Erythroblast (primary cell): ENCODE measurements around the gene TRAPPC12.

Source experiments
- DNase-seq, 2 experiments: peaks; one replicate each; lab custom pipeline; 2025; lab: John Stamatoyannopoulos, UW
- GATA1 ChIP-seq: IDR thresholded peaks from 2 replicates; pipeline ENCODE4 v1.6.1; 2011; ENCODE audit warnings: low read depth, mild to moderate bottlenecking, control low read depth, low read length, moderate library complexity
- POLR2A ChIP-seq: IDR thresholded peaks from 2 replicates; pipeline ENCODE4 v1.6.1; 2011; ENCODE audit warnings: mild to moderate bottlenecking, low read length

The TRAPPC12 gene

DNA sequence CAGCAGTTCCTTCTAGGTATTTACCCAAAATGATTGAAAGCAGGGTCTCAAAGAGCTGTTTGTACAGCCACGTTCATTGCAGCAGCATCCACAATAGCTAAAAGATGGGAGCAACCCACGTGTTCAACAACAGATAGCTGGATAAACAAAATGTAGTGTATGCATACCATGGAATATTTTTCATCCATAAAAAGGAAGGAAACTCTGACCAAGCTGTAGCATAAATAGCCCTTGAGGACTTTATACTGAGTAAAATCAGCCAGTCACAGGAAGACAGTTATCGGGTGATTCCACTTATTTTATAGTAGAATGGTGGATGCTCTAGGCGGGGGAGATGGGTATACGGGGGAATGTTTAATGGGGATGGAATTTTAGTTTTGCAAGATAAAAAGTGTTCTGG lies 7.5 kb downstream of the TRAPPC12 start:
- no peak for DNase-seq
- no peak for TF ChIP-seq POLR2A
- no peak for TF ChIP-seq GATA1

DNA sequence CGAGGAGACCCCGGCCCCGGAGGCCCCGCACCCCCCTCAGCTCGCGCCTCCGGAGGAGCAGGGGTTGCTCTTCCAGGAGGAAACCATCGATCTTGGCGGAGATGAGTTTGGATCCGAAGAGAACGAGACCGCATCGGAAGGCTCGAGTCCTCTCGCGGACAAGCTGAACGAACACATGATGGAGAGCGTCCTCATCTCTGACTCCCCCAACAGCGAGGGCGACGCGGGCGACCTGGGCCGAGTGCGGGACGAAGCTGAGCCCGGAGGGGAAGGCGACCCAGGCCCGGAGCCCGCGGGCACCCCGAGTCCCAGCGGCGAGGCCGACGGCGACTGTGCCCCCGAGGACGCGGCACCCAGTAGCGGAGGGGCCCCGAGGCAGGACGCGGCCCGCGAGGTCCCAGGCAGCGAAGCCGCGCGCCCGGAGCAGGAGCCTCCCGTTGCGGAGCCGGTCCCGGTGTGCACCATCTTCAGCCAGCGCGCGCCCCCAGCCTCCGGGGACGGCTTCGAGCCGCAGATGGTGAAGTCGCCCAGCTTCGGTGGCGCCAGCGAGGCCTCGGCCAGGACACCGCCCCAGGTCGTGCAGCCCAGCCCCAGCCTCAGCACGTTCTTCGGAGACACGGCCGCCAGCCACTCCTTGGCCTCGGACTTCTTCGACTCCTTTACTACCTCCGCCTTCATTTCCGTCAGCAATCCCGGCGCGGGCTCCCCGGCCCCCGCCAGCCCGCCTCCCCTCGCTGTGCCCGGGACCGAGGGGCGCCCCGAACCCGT lies 8.3 kb downstream of the TRAPPC12 start:
- no peak for TF ChIP-seq POLR2A
- TF ChIP-seq GATA1 = no peak
- DNase-seq = no peak

DNA sequence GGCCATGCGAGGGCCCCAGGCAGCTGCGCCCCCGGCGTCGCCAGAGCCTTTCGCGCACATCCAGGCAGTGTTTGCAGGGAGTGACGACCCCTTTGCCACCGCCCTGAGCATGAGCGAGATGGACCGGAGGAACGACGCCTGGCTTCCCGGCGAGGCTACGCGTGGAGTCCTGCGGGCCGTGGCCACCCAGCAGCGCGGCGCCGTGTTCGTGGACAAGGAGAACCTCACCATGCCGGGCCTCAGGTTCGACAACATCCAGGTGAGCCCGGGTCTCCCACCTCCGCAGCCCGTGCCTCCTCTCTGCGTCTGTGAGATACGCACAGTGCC lies 8.9 kb downstream of the TRAPPC12 start:
- no peak for TF ChIP-seq POLR2A

DNA sequence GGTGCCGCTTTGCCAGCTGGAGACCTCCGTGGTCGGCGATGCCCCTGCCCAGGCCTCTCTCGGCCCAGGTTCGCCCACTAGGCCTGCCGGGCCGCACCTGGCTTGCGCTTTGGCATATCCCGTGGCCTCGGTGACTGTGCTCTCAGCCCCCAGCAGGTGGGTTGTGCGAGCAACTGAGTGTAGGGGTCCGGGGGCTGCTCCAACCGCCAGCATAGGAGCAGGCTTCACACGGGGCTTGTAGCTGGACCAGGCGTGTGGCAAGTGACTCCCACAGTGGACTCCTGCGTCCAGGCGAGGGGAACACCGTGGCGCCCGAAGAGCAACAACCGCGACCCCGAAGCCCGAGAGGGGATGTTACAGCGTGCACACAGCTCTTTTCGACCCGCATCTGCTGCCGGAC lies 9.7 kb downstream of the TRAPPC12 start:
- TF ChIP-seq POLR2A (no peak), GATA1 (no peak)
- no peak for DNase-seq

More for the DNA sequence above, 8.9 kb downstream of the TRAPPC12 start:
- no peak for DNase-seq

DNA sequence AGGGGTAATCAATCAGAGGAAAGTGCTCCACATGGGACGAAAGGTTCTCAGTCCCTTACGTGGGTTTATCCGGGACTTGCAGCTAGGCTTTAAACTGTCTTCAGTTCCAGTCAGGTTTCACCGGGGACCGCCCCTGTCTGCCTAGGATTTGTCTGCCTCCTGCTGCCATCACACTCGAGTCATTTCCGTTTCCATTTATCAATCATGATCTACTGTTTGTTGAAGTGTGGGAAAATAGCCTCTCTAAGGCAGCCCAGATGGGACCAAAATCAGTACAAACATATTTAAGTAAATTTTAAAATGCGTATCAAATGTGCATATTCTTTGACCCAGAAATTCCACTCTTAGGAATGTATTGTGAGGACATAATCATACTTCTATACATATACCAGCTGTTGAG lies 10.5 kb downstream of the TRAPPC12 start:
- DNase-seq = no peak
- TF ChIP-seq POLR2A (no peak), GATA1 (no peak)

DNA sequence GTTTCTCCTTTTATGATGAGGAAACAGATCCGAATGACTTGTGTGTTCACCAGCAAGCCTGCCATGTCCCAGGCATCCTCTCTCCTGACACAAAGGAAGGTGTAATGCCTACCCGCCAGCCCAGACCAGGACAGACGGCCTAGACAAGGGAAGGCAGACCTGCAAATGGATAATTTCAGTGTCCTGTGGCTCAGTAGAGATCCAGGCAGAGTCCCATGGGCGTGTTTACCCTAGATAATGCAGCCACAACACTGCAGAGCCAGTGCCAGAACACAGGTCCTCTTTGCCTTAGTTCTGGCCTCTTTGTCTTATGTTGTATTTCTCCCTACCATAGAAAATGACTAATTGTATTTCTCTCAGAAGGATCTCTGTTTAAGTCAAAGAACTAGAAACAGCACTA lies 12.7 kb downstream of the TRAPPC12 start:
- TF ChIP-seq GATA1 (no peak), POLR2A (no peak)
- DNase-seq = peak in 1 of 2 experiments; percentile 14

DNA sequence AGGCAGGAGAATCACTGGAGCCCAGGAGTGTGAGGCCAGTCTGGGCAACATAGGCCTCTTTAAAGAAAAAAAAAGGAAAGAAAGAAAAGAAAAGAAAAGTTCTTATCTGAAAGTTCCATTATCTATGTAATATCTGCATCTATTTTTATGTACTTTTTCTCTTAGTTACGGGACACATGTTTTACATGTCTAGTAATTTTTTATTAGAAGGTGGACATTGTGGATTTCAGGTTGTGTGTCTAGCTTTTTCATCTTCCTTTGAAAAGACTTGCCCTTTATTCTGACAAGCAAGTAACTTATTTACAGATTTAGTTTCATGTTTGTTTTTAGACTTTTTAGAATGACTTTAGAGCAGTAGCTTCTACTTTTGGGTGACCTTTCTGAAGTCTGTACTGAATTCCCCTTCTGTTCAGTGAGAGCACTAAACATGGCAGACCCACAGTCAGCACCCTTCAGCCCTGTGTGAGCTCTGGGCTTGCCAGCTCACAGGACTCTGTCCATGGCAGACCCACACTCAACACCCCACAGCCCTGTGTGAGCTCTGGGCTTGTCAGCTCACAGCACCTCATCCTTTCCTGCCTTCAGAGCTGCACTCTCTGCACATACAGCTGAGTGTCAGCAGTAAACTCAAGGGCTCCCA lies 17.5 kb downstream of the TRAPPC12 start:
- no peak for DNase-seq
- TF ChIP-seq POLR2A (no peak), GATA1 (no peak)

DNA sequence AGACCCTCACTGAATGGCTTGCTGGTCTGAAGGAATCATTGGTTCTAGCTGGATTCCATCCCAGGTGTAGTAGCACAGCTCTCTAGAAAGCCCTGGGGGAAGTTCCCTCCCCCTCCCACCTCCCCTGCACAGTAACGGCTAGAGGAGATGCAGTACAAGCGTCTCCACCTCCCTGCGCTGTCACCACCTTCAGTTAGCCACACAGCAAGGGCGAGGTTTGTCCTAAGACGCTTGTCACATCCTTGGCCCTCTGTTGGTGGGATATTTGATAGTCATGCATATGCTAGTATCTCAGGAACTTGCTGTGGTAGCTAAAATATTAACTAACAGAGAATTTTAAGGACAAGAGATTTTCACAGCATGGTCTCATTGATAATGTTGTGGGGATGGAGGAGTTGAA lies 19.4 kb downstream of the TRAPPC12 start:
- TF ChIP-seq POLR2A = no peak
- no peak for TF ChIP-seq GATA1
- DNase-seq = no peak

DNA sequence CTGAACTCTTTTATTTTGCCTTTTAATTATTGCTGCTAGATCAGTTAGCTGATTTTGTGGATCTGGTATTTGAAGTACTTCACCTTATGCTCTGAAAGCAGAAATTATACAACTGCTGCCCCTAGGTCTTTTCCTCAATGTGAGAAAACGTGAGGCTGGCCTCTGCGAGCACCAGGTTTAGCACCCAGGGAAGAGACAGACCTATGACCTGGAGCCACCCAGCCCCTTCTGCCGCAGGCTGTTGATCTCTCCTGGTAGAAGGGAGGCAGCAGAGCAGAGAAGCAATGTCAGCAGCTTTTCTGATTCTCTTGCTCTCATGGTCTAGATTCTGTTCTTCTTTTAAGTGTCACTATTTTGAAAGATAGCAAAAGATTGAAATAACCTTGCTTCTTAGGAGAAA lies 19.9 kb downstream of the TRAPPC12 start:
- TF ChIP-seq GATA1 (no peak), POLR2A (no peak)
- DNase-seq = no peak

DNA sequence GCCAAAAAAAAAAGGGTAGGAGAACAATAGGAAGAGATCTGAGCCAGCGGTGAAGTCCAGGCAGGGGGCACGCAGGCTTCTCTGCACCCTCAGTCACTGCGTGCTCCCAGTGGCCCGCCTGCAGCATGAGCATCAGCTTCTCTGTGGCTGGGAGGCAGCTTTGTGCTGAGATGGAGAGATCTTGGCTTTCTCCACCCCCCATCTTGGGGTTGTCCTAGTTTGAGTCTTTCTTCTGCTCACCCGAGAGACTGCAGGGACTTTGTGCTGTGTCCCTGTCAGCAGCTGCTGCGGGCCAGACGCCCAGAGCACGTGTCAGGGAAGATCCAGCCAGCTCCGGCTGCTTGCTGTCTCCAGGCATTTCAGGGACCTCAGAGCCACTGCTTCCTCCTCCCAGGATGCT lies 20.3 kb downstream of the TRAPPC12 start:
- no peak for TF ChIP-seq GATA1
- no peak for TF ChIP-seq POLR2A
- no peak for DNase-seq

DNA sequence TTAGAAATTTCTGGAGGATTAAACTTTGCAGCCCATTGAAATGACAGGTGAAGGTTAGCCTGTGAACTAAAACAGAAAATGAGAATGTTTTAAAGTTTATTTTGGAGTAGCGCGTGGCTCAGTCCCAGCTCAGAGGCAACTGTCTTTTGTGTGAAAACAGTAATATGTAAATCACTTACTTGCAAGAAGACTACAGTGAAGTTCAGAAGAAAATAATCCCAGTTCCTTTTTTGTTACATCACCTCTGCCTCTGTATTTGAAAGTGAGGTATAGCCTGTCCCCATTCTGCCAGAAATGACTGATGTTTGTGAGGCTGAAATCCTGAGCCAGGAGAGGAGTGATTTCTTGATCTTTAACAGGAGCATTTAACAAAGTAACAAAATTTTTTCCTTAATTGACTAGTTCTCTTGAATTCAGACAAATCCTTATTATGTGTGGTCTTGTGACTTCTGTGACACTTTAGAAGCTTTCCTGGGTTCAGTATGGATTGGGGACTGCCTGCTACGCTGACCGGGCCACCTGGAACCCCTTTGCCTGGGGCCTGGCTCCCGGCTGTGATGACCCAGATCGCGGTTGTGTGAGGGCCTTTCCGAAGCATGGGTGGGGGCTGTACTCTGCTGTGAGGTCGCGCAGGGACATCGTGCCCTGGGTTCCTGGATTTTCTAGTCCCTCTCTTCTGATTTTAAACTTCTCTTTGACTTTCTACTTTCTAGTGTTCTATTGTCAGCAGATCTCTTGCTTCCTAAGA lies 24.3 kb downstream of the TRAPPC12 start:
- TF ChIP-seq POLR2A = no peak
- no peak for TF ChIP-seq GATA1

DNA sequence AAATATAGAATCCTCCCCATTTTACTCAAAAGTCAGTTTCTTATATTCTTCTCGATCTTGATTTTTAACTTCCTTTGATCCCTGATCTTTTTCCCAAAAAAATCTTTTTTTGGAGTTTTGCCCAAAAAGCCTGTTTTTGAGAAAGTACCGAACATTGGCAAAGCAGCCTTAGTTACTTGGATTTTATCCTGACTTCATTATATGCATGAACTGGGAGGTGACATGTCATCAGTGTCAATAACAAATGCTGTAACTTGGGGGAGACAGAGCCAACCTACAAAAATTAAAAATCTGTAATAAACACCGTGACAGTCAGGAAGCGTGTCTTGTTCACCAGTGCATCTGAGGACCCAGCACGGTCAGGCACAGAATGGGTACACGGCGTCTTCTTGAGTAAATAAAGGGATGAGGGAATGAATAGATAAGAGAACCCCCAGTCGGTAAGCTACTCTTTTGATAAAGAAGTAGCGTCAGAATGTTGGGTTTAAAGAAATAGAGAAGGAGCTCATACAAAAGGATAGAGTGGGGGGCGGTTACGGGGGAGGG lies 24.9 kb downstream of the TRAPPC12 start:
- no peak for DNase-seq
- TF ChIP-seq GATA1 = no peak
- TF ChIP-seq POLR2A = no peak

More for the DNA sequence above, 24.3 kb downstream of the TRAPPC12 start:
- no peak for DNase-seq

DNA sequence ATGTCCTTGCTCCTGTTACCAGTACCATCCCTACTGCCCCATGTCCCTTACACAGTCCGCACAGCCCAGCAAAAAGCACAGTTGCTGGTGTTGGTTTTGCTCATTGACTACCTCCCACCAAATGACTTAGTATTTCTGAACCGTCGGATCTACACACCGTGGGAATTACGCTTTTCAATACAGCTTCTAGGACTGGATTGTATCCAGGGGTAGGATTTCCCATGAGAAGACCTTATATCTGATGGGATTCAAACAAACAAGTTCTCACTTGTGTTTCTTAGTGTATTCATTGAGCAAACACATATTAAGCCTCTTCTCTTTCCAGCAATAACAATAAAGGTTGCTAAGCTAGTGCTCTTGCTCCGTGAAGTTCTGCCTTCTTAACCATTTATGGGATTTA lies 25.8 kb downstream of the TRAPPC12 start:
- no peak for DNase-seq

DNA sequence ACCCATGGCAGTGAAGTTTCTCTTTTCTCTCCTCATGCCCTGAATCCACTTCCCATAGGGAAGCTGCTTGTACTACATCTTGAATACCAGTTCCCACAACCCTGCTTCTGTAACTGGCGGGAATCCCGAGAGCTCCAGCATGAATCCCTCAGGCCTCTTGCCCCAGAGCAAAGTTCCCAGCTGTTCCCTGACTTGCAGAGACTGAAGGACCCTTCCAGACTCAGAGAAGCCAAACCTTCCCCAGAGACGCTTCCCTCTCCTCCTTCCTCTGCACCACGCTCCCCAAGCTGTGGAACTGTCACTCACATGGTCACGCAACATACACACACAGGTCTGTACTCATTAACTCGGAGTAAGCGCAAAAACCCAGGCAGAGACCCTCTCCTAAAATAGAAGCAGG lies 26.4 kb downstream of the TRAPPC12 start:
- TF ChIP-seq GATA1 (no peak), POLR2A (no peak)
- DNase-seq = no peak

More for the DNA sequence above, 25.8 kb downstream of the TRAPPC12 start:
- TF ChIP-seq POLR2A (no peak), GATA1 (no peak)
